ENCODE data around the gene LAMTOR2. TPM values are rescaled to one million over a fixed set of nuclear protein-coding genes. Genes with fewer than 3 reads are reported as not detected.

LAMTOR2 gene
- total RNA-seq, 1 donor from 2014 or later: 53.6 TPM

DNA sequence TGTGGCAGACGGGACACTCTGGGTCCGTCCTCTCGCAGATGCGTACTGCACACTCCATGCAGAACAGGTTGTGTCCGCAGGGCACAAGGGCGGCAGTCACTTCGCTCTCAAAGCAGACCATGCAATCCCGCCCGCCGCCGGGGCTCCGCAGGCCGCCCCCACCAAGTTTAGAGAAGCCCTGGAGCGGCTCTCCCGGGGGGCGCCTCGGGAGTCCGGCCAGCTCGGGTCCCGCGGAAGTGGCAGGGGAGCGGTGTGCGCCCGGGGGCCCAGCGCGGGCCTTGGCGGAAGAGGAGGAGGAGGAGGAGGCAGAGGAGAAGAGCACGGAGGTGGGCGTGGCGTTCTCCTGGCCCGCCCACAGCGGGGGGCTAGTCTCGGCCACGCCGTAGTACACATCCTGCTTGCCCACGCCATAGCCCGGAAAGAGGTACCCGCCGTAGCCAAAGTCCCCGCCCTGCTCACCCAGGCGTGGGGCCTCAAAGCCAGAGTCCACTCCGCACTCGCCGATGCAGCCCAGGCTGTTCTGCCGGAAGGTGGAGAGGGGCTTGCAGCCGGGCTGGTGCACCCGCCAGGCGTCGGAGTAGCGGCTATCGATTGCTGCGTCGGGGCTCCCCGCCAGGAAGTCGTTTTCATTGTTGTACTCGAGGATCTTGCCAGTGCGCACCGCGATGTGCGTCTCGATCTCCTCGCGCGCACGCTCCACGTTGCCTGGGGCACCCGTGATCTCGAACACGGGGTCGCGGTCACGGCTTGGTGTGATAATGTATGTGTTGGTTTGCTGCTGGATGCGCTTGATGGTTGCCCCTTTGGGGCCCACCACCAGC is 22.2 kb downstream of the LAMTOR2 start:
- no peak for DNase-seq (ENCODE audit: low read depth)

DNA sequence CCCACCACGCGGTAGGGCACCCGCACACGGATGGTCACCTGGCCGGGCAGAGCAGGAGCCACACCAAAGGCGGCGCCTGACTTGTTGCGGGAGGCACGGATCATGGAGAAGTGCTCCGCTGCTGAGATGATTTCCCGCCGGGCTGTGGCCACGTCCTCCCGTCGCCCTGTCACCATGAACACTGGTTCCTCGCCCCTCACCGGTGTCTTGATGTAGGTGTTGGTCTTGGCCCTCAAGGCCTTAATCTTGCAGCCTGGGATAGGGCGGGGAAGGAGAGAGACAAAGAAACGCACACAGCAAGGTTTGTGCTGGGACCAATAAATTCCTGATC is 22.8 kb downstream of the LAMTOR2 start:
- DNase-seq (ENCODE audit: low read depth): no peak

DNA sequence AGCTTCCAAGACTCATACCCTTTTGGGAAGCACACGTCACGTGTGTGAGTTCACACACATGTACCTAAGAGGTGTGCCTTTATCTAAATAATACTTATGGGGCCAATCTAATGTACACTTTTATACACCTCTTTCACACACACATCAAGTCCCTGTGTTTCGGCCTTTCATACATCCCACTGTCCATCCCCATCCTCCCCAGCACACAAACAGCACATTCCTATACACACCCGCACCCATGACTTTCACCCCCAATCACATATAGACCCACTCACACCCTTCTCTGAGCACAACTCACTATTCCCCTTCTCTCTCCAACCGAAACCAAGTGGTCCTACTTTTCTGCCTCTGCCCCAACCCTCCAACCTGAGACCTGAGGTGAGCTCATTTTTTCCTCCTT is 24.1 kb downstream of the LAMTOR2 start:
- no peak for DNase-seq (ENCODE audit: low read depth)

DNA sequence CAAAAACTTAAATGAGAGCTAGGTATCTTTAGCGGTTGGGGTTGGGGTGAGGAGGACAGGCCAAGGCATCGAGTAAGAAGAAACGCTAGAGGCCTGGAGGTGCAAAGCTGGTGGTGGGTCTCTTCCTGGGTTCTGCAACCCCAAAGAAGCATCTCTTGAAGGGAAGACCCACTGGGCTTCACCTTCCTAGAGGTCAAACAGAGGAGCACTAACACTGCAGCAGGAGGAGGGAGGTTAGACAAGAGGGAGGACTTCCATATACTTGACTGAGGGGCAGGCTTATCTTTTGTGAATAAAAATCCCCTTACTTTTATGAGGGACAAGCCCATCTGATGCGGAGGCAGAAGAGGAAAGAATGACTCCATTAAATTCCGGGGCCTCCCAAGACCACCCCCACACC is 25.2 kb downstream of the LAMTOR2 start:
- no peak for DNase-seq (ENCODE audit: low read depth)

DNA sequence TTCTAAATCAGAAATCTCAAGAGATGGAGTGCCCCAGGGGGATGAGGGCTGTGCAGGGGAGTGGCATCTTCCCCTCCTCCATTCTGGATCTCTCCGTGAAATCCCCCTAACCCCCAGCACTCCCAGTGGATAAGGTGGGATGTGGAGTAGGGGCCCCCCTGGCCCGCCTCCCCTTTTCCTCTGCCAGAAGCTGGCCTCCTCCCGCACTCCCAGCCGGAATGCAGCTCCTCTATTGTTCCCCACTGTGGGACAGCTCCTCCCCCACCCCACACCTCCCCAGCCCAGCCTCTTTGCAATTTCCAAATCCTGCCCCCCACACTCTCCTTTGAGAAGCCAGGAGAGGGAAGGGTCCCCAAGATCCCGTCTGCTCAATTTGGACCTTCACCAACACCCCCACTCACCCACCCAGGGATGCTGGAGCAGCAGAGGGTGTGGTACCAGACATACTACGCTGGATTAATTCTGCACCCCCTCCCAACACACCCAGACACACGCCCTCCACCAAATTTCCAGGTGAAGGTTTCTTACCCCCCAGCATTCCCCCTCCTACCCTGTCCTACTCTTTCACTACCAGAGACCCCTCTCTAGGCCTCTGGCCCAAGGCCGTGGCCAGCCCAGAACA is 25.8 kb downstream of the LAMTOR2 start:
- no peak for DNase-seq (ENCODE audit: low read depth)

DNA sequence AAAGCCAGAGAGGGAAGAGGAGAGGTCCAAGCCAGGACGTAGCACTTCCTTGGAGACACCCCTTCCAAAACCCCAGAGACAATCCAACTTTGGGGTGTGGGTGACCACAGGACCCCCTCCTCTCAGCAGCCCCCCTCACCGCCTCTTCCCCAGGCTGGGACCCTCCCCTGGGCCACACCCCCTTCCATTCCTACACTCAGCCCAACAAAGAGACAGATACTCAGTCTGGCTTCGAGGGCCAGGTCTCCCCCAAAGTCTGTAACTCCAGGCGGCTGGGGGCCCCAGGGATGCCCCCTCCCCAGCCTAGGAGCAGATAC is 26.2 kb downstream of the LAMTOR2 start:
- no peak for DNase-seq (ENCODE audit: low read depth)

DNA sequence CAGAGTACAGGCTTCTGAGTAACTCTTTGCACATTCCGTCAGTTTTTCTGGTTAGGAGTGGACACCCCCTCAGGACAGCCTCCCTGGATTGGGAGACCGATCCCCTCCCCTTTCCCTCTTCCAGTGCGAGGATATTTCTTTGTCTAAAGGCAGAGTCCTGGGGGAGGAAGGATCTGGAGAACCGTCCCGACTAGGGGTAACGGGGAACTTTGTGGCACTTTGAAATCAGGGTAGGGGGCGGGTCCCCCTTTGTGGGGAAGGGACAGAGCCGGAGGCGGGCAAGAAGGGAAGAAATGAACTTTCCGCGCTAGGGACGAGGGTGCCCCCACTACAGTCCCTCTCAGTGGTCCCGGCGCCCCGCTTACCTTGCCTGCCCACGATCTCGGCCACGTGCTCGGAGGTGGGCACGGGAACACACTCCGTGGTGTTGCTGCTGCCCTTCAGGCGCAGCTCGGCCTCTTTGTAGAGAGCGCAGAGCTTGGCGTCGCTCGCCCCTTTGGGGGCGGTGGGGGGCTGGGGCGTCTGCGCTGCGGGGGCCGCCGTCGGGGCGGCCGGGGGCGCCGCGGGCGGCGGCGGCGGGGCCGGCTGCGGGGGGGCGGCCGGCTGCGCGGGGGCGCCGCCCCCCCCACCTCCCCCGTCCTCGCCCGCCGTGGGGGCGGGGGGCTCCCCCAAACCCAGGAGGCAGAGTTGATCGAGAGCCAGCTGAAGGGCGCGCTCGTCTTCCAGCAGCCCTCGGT is 26.8 kb downstream of the LAMTOR2 start:
- DNase-seq (ENCODE audit: low read depth): no peak

DNA sequence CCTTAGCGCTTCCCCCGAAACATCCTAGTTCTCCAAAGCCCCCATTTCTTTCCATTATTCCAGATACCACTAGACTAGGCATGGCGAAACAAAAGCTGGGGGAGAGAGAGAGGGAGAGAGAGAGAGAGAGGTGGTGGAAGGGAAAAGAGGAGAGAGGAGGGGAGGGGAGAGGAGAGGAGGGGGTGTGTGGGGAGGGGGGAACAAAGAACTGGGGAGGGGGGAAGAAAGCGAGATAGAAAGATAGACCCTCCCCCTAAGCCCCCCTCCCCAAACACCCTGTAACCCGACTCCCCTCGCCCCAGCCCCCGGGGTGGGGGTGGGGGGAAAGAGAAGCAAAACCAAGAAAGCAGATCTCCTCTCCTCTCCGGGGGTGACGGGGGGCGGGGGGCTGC is 27.3 kb downstream of the LAMTOR2 start:
- DNase-seq (ENCODE audit: low read depth): no peak

DNA sequence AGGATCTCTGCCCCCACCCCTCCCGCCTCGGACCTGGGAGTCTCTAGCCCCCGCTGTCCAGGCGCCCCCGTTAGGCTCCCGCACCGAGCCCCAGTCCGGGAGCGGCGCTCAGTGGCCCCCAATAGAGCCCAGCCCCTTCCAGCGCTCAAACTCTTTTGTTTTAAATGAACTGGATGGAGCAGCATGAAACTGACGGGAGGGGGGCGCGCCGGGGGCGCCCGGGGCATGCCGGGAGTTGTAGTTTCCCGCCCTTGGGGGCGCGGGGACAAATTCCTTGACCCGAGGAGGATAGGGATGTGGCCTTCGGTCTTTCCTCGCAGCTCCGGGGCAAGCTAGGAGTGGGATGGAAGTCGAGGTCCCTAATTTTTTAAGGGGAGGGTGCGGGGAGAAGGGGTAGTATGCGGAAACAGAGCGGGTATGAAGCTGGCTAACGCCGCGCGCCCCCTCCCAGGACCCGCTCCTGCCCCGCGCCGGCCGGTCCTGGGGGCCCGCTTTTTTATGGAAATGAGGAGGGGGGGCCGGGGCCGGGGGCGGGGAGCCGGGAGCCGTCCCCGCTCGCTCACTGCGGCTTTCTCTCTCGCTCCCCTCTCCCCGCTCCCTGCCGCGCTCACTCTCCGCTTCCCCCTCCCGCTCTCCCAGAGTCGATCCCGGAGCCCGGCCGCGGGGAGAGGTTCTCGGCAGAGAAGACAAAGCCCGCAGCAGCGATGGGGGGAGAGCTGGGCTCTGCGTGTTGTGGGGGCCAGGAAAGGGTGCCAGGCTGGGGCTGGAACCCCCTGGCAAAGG is 27.9 kb downstream of the LAMTOR2 start, which contains the start of gene MEX3A:
Gene MEX3A, minus strand, starts transcription at position 157 of the 783 bp plus-strand sequence. CDS start 467 bp downstream, outside the sequence.
- peak; percentile 33 for DNase-seq (ENCODE audit: low read depth)

DNA sequence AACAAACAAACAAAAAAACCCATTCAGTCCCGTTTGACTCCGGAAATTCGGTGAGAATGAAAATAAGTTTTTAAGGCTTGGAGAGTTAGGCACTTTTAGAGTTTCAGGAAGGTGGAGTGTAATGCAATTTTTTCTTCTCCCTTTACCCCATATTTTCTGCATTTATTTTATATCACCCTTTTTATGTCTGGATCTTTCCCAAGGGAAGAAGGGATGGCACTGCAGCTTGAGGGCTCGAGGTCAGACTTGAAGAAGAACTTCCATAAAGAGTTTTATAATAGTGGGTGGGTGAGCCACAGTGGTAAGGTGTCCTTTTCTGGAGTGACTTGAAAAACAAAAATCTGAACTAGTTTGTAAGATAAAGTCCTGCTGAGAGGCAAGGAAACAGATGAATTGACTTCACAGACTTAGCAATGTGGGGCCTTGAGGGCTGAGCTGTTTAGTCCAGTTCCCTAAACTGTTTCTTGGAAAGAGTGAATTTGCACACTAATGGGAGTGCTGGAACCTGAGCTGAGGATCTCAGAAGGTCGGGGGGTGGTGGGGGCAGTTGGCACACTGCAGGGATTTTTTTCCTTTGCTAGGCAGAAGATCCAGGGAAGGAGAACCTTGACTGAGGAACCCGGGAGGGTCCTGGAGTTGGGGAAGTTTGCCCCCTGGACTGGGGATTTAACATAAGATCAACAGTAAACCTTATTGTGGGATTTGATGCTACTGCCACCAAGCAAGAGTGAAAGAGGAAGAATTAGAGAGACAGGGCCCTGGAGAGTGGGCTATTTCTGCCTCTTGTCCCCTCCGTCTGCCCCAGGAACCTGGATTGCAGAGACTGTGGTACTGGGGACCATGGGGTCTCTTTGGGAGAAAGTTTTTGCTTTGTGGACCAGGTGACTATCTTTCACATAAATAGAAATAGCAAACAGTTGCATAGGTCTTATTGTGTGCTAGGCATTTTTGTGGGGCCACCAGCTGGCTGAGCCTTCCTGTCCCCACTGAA is 29.5 kb downstream of the LAMTOR2 start:
- peak; percentile 32 for DNase-seq (ENCODE audit: low read depth)

DNA sequence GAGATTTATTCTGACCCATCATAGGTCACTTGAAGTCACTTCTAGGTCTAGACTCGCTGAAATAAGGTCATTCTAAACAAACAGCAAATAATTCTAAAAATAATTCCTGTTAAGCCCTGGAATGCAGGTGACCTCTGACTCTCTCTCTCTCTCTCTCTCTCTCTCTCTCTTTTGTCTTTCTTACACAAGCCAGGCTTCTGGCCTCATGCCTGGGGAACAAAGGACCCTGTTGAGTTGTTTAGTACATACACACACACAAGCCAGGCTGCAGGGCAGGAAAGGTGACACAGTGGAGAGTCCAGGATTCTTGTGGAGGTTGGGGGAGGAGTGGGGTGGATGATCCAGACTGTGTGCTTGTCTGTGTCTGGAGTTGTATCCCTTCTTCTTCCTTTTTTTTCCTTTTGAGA is 31.7 kb downstream of the LAMTOR2 start:
- peak; percentile 87 for DNase-seq (ENCODE audit: low read depth)

DNA sequence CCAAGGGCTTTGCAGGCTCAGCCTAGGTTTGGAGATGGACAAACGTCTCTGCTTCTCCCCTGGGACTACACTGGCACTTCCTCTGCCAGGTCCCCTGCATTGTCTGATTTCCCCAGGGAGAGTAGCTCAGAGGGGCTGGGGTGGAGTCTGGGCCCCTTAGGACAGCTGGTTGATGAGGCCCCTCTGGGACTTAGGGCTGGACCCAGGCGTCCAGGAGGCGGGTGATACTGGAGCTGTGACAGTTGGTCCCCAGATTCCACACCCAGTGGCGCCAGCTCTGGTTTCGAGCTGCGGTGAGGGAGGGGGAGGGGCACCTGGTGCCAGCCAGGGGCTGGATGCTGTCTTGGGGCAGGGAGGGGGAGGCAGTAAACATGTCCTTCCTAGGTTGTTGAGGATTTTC is 35.1 kb downstream of the LAMTOR2 start:
- DNase-seq (ENCODE audit: low read depth): no peak

DNA sequence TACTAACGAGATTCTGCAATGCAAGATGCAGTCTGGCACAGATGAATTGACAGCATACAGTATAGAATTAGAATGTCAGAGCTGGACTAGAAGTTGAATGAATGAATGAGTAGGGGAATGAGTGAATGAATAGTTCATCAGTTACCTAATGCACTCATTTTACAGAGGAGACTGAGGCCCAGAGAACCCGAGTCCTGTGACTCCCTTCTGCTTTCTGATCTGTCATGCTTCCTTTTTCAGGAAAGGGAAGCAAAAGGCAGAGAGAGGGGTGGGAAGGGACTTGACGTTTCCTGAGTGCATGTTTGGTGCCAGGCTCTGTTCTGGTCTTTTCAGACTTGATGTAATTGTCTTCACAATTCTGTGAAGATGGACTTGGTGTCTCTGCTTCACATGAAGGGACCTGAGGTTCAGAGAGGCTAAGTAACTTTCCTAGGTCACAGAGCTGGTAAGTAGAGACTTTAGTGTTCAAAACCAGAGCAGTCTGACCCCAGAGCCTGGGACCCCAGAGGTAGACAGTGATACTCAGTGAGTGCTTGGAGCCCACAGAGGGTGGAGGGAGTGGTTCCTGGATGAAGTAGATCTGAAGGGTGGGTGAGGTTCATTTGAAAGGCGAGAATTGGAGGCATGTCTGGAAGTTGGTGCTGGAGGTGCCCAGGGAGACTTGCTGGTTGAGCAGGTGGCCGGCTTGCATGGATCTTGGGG is 35.7 kb downstream of the LAMTOR2 start:
- DNase-seq (ENCODE audit: low read depth): no peak

DNA sequence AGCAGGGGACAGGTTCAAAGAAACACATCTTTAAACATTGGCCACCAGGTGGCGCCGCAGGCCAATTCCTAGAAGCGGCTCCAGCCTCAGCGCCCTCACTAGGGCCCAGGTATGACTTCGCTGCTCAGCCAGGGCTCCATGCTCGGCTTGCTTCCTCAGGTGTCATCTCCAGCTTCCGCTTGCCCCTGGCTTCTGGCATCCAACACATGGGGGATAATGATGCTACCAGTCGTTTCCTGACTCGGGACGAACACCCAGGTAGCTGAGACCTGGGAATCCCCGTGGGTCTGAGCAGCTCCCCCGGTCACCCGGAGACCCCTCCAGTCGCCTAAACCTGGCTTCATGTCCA is 36.2 kb downstream of the LAMTOR2 start:
- DNase-seq (ENCODE audit: low read depth): peak; percentile 59

DNA sequence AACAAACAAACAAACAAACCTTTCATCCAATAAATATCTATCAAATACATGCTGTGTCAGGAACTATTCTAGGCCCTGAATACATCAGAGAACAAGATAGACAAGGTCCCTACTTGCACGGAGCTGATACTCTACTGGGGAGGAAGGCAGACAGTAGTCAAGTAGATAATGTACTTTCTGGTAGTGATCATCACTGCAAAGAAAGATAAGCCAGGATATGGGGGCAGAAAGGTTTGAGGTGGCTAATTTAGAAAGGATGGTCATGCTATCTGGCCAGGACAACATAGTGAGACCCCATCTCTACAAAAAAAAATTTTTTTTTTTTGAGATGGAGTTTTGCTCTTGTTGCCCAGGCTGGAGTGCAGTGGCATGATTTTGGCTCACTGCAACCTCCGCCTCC is 37.0 kb downstream of the LAMTOR2 start:
- no peak for DNase-seq (ENCODE audit: low read depth)

DNA sequence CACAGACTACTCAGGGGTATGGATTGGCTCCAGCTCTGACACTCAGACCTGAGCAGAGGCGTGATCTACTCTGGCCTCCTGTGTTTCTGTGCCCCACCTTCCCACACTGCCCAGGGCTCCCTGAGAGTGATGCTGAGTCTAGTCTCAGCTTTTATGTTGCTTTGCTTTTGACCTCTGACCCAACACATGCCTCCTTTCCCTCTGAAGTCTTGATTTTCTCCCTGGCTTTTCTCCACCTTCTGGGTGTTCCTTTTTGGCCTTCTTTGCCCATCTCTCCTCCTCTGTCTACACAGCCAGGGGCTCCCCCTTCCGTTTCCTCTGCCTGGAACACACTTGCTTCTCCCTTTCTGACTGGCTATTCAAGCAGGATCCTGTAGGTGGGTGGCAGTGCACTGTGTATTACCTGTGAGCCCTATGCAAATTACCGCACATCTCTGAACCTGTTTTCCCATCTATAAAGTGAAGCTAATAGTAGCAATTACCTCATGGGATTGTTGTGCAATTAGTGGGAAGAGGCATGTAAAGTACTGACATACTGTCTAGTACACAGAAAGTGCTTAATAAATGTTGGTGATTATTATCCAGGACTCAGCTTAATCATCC is 41.4 kb downstream of the LAMTOR2 start:
- DNase-seq (ENCODE audit: low read depth): no peak

DNA sequence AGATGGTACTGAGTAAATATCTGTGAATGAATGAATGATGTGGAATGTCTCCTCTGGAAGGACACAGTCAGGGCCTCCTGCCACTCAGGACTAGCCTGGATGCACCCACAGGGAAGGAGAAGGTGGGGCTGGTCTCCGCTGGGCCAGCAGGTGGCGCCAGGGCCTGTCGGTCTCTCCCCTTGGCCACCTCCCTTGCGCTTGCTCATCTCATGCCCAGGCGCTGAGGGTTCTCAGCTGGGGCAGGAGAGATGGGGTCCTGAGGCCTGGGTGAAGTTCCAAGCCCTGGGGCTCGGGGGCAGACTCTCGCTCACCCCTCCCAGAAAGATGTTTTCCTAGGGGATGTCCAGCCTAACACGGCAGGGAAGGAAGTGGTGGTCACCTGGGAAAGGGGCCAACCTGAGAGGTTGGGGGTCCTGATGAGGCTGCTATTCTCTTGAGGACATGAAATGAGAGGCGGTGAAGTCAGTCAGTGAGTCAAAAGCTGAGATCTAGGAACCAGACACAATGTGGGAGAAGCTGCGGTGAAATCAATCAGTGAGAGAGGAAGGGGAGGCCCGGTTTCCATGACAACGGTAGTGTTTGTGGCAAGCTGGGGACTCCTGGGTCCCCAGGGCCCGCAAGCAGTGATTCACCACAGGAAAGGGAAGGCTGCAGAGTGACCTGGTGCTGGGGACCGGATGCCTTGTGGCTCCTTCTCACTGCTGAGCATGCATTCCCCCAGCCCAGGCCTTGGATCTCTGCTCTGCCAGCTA is 42.2 kb downstream of the LAMTOR2 start:
- no peak for DNase-seq (ENCODE audit: low read depth)

DNA sequence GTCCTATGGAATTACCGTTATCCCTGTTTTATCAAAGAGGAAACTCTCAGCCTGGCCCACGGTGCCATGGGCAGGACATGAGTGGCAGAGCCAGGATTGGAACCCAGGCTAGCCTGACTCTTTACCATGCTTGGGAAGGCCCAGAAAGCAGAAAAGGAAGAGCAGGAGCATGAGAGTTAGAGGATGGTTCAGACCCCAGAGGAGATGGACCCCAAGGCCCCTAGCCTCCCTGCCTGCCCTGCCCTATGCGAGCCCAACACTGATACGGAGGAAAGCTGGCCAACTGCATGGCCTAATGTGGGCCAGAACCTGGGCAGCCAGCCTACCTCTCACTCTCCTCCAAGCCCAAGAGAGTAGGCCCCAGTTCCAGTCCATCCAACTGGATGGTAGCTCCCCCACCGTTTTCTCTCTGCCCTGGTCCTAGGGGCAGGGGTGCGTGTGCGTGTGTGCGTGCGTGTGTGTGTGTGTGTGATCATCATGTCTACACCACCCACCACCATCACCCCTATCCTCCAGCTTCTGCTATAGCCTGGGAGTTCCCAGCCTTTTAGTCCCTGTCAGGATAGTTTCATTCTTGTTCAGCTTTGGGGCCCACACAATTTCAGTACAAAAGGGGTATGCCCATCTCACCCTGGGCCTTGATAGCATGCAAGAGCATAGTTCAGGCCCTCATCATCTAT is 43.1 kb downstream of the LAMTOR2 start:
- DNase-seq (ENCODE audit: low read depth): no peak

DNA sequence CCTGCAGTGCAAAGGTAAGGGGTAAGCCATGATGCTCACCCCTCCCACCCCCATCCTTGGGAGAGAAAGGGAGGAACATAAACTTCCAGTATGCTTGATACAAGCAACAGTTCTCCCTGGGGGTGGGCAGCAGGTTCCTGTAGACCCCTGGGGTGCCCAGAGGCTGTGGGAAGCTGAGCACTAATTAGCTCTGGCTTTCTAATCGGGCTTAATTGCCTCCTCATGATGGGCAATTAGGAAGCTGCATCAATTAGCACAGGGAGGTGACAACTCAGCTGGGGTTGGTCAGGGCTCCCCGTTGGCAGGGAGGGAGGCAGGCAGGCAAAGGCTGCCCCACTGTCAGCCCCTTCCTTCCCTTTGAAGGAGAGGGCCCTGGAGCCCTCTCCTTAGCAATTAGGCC is 44.2 kb downstream of the LAMTOR2 start:
- DNase-seq (ENCODE audit: low read depth): no peak
